CD4-positive, alpha-beta T cell treated with Interleukin-10 for 1 hour (primary cell): Measurements from ENCODE around the gene EEIG2.

ENCODE experiments used
- DNase-seq: peaks from one replicate; pipeline ENCODE4 v3.0.0-alpha.2; 2020

The EEIG2 gene

DNA sequence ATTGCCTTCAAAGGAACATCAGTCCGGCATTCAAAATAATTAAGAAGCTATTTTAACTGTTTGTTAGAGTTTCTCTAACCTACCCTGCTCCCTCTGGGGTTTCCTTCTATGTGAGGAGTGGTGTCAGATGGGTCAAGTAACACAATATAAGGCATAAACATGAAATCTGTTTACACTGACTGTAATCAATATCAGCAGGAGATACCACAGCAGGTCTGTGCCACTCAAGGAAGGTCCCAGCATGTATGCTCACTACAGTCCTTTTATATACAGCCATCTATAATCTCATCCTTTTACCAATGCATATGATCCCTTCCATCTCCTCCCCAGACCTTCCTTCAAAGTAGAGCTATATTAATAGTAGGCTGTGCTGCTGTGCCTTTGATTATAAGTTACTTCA is 25.4 kb downstream of the EEIG2 start:
- DNase-seq = no peak

DNA sequence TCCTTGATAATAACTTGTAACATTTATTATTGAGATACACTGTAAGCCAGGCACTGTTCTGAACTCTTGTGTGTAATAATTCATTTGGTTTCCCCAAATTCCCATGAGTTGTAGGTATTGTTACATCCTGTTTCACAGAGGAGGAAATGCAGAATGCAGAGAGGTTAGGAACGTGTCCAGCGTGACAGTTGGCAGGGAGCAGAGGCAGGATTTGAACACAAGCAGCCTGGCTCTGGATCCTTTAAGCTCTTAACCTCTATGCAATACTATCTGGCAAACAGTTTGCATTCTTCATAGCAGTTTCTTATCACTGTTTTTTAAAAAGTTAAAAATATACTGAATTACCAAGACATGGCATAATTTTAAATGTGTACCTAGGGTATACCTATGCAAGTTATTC is 30.5 kb downstream of the EEIG2 start:
- peak; percentile 17 for DNase-seq

DNA sequence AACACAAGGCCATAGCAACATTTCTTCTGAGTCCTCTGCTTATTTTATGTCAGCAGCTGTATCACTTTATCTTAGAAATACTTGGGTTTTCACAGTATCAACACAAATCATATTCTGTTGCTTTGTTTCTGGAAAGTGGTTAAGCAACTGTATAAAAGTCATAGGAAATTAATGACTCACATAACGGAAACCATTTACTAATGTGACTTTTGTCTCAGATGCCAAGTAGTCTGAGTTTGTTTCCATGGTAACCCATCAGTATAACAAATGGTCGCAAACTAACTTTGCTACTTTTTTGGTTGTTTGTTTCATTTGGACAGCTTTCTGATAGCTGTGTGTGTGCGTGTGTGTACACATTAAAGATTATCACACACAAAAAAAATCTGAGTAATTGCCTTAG is 31.1 kb downstream of the EEIG2 start:
- DNase-seq = peak; percentile 87

DNA sequence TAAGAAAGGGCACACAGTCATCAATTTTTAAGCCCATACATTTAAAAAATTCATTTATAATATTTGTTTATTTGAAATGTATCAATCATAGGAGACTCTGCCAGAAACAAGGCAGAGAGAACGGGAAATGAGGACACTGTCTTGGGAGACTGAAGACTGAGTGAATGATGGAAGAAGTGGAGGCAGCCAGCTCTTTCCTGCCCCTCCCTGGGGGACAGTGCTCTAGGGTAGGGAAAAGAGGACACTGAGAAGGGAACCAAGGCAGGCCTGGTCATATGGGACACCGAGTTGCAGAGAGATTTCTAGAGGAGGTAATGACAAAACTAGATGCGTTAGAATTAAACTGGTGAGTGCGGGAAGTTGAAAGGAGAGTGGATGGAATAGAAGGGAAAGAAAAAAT is 31.6 kb downstream of the EEIG2 start:
- DNase-seq = no peak

DNA sequence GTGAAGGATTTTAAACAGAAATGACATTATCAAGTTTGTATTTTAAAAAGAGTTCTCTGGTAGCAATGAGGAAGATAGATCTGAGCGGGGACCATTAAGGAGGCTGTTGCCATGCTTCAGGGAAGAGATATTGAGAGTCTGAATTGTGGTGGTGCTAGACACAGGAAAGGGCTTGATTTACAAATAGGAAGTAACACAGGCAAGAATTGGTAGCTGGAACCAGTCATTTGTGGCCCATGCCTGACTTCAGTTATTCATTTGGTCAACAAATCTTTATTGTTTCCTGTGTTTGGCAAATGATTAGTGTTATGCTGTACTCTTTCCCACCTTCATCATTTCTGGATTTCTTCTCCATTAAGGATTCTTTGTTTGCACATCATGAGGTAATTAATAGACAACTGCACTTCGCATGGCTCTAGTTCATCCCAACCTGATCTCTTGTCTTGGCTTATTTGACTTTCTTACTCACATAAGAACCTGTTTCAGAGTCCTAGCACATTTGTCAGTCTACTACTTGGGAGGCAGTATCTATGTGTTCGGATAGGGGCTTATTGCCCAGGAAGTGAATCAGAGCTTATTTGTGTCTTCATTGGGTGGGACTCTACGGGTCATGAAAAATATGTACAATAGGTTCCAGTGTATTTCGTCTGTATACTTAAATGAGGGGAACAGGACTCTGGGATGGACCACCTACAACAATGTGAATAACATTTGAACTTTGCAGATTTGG is 32.3 kb downstream of the EEIG2 start:
- DNase-seq = peak; percentile 48

DNA sequence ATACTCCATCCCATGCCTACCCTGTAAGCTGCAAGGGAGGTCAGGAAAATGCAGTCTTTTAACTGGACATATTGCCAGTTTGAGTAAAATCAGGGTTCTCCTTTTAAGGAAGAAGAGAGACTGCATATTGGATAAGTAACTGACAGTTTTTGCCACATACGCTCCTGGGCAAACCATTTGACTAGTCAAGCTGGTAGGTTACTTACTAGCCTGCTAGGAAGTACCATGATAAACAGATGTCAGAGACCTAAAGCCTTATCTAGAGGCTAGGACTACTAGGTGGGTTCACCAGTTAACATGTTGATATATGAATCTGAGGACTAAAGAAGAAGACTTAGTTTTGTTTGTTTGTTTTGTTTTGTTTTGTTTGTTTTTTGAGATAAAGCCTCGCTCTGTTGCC is 33.5 kb downstream of the EEIG2 start:
- no peak for DNase-seq

DNA sequence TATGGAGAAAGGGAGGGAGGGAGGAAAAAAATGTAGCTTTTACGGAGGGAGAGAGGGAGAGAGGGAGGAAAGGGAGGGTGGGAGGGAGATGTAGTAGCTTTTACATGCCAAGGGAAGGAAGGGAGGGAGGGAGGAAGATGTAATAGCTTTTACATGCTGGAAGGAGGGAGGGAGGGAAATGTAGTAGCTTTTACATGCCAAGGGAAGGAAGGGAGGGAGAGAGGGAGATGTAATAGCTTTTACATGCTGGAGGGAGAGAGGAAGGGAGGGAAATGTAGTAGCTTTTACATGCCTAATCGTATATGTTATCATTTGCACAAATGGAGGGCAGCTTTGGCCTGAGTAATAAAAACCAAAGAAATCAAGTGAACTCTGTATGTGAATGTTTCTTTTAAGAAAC is 35.6 kb downstream of the EEIG2 start:
- no peak for DNase-seq

DNA sequence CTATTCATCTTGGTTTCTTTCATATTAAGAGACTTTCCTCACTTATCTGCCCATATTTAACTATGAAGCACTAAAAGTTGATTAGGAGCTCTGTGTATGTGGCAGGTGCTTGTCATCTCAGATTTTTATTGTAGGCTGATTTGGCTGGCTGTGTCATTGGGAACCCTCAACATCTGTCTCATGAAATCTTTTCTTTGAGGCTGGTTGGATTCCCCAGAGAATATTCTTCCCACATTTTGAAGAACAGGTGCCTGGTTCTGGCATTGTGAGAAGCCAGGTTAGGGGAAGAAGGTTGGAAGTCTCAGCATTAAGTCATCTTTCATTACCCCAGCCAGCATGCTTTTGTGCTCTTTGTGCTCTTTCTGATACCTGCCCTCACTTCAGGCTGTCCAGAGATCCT is 37.1 kb downstream of the EEIG2 start:
- no peak for DNase-seq

DNA sequence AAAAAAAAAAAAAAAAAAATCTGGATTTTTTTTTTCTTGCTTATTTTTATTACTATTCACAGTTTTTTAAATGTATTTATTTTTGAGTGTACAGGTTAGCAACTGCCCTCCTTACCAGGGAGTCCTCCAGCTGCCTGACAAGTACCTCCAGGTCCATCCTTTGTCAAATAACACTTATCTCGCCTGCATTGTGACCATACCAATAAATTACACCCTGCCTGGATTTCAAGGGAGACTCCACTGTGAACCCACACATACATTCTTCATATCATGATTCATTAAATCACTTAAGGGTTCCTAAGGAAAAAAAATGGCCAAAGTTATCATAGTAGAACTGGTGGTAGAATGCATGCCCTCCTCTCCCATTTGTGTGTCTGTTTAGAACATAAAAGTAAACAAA is 38.4 kb downstream of the EEIG2 start:
- no peak for DNase-seq

DNA sequence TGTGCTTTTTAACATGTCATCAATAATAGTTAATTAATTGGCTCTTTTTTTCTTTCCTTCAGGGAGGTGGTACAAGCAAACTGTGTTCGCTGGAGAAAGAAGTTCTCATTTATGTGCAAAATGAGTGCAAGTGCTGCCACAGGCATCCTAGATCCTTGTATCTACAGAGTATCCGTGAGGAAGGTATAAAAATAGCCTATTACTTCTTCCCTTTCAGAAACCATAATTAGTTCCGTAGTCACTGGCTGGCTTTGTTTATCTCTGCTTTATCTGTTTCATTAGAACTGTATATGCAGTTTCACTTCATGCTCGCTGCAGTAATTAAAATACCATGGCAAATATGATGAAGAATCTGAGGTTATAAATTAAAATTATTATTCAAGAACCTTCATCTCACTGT is 40.6 kb downstream of the EEIG2 start:
- no peak for DNase-seq

DNA sequence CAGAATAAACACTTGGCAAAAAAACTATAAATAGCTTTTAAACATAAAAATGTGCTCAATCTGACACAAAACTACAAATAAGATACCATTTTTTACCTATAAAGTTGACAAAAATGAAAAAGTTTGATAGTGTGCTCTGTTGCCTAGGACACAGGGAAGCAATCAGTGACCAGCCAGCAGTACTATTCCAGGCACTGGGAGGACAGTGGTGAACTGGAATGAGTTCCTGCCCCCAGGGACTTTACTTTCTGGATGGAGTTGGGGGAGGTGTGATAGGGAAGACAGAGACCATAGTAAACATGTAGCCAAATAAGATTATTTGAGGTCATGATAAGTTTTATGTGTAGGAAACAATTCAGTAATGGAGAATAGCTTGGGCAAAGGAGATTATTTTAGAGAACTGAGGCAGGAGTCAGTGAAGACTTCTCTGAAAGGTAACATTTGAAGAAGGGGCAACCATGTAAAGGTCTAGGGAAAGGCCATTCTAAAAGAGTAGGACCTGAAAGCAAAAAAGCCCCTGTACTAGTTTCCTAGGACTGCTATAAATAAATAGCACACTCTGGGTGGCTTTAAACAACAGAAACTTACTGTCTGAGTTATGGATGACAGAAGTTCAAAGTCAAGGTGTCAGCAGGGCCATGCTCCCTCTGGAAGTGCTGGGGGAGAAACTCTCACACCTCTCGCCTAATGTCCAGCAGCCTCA is 42.0 kb downstream of the EEIG2 start:
- DNase-seq = no peak

DNA sequence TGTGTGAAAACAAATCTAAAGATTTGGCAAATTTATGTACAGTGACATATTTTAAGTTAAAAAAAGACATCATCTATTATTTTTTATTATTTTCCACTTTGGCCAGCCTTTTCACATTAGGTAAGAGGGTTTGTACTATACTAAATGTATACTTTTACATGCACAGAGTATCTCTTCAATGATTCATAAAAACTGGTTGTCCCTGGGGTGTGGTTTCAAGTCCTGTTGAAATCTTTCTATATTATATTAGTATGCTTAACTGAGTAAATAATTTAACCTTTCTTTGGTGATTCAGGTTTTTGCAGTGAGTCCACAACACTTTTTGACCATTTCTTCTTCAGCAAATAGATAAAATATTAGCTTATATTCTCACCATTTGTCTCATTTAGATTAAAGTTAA is 45.7 kb downstream of the EEIG2 start:
- no peak for DNase-seq

DNA sequence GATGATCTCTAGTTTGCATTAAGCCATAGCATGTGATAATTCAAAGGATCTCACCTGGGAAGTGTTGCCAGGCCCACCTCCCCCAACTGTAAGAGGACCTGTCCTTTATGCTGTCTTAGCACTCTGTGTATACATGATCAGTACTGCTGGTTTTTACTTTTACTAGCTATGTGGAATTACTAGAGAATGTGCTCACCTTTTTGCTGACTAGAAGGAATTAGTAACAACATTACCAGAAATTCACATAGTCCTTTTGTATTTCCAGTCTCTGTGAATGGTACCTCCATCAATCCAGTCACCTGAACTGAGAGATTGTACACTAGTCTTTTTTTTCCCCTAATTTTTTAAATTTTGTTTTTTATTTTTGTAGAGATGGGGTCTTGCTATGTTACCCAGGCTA is 46.6 kb downstream of the EEIG2 start:
- no peak for DNase-seq

DNA sequence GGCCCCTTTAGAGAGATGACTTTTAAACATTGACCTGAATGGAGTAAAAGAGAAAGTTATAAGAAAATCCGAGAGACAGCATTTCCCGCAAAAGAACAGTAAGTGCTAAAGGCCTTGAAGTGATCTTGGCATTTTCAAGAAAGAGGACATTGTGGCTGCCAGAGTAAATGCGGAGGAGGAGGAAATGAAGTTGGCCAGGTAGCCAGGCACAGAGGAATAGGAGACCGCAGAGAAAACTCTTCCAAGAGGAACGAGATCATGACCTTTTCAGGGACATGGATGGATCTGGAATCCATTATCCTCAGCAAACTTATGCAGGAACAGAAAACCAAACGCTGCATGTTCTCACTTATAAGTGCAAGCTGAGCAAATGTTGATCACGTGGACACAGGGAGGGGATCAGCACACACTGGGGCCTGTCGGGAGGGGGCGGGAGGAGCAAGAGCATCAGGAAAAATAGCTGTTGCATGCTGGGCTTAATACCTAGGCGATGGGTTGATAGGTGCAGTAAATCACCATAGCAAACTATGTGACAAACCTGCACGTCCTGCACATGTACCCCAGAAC is 49.7 kb downstream of the EEIG2 start:
- DNase-seq = no peak
